HG03521 (cell line): ENCODE measurements around the gene ROCK2.
"Not testable (repeated sequence)": the region's sequence is repeated elsewhere in the genome, so short reads cannot be mapped to it uniquely, and the experiment has no call there.

Experiments used
- ATAC-seq: cut with Tn5 transposase; IDR thresholded peaks from one replicate; pipeline ENCODE4 v1.9.1; 2021; ENCODE audit warnings: mild to moderate bottlenecking, moderate library complexity; ENCODE audit not compliant: unreplicated experiment

ROCK2 gene

GRCh38 chr2:11239666-11240462 is 104.6 kb downstream of the ROCK2 start:
- no peak for ATAC-seq

GRCh38 chr2:11239147-11239546 is 105.3 kb downstream of the ROCK2 start:
- no peak for ATAC-seq

- no peak for ATAC-seq
Observed at GRCh38 chr2:11237122-11237521, 107.3 kb downstream of the ROCK2 start.

- no peak for ATAC-seq
Observed at GRCh38 chr2:11236335-11236734, 108.1 kb downstream of the ROCK2 start.

- no peak for ATAC-seq
Observed at GRCh38 chr2:11235583-11235982, 108.9 kb downstream of the ROCK2 start.

- no peak for ATAC-seq
Observed at GRCh38 chr2:11234309-11234708, 110.1 kb downstream of the ROCK2 start.

- ATAC-seq = not testable (repeated sequence)
Observed at GRCh38 chr2:11231193-11231592, 113.2 kb downstream of the ROCK2 start.

- no peak for ATAC-seq
Observed at GRCh38 chr2:11228692-11229091, 115.7 kb downstream of the ROCK2 start.

GRCh38 chr2:11227595-11227994 is 116.8 kb downstream of the ROCK2 start:
- no peak for ATAC-seq

GRCh38 chr2:11224887-11225286 is 119.5 kb downstream of the ROCK2 start:
- no peak for ATAC-seq

GRCh38 chr2:11222845-11223244 is 121.6 kb downstream of the ROCK2 start:
- no peak for ATAC-seq

GRCh38 chr2:11220445-11220844 is 124.0 kb downstream of the ROCK2 start:
- no peak for ATAC-seq

- no peak for ATAC-seq
Observed at GRCh38 chr2:11215407-11215806, 129.0 kb downstream of the ROCK2 start.

GRCh38 chr2:11214770-11215169 is 129.7 kb downstream of the ROCK2 start:
- no peak for ATAC-seq

- ATAC-seq = no peak
Observed at GRCh38 chr2:11213975-11214374, 130.5 kb downstream of the ROCK2 start.

GRCh38 chr2:11213090-11213638 is 131.3 kb downstream of the ROCK2 start:
- ATAC-seq = no peak

GRCh38 chr2:11212645-11213044 is 131.8 kb downstream of the ROCK2 start:
- no peak for ATAC-seq

- no peak for ATAC-seq
Observed at GRCh38 chr2:11208083-11208482, 136.4 kb downstream of the ROCK2 start.

- no peak for ATAC-seq
Observed at GRCh38 chr2:11203480-11203879, 141.0 kb downstream of the ROCK2 start.

- ATAC-seq = no peak
Observed at GRCh38 chr2:11201969-11202368, 142.5 kb downstream of the ROCK2 start.

GRCh38 chr2:11200651-11201050 is 143.8 kb downstream of the ROCK2 start:
- no peak for ATAC-seq

GRCh38 chr2:11196246-11196645 is 148.2 kb downstream of the ROCK2 start:
- ATAC-seq = no peak

- ATAC-seq = no peak
Observed at GRCh38 chr2:11187731-11188130, 156.7 kb downstream of the ROCK2 start.
